GM19035 (cell line): Measurements from ENCODE around the gene CREBRF.
A peak's percentile ranks its signal among the peaks of the same experiment; 100 is the strongest.
"Not testable (repeated sequence)": the region's sequence is repeated elsewhere in the genome, so short reads cannot be mapped to it uniquely, and the experiment has no call there.

Source experiments
- ATAC-seq: cut with Tn5 transposase; IDR thresholded peaks from one replicate; pipeline ENCODE4 v1.9.1; 2021; ENCODE audit not compliant: unreplicated experiment

CREBRF gene

GRCh38 chr5:173033923-173034322, 22.2 kb upstream of the CREBRF start:
- no peak for ATAC-seq

GRCh38 chr5:173035904-173036707, 20.0 kb upstream of the CREBRF start:
- ATAC-seq = peak; percentile 48

DNA sequence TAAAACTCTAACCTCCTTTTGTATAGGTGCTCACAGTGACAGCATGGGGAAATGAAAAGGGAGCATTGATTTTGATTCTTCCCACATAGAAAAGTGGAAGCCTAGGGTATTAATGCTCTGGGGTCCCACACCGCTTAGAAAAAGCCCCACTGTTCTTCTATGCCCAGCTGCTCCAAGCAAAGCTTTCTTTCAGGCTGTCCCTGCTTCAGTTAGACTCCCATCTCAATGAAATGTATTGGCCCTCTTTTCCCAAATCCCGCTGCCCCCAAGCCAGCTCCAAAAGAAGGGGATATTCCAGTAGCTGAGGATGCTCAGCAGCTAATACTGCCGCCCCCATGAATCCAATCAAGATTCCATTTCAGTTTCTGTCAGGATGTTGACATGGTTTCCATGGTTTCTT, 17.0 kb upstream of the CREBRF start:
- ATAC-seq = no peak

GRCh38 chr5:173039964-173040363, 16.2 kb upstream of the CREBRF start:
- no peak for ATAC-seq

DNA sequence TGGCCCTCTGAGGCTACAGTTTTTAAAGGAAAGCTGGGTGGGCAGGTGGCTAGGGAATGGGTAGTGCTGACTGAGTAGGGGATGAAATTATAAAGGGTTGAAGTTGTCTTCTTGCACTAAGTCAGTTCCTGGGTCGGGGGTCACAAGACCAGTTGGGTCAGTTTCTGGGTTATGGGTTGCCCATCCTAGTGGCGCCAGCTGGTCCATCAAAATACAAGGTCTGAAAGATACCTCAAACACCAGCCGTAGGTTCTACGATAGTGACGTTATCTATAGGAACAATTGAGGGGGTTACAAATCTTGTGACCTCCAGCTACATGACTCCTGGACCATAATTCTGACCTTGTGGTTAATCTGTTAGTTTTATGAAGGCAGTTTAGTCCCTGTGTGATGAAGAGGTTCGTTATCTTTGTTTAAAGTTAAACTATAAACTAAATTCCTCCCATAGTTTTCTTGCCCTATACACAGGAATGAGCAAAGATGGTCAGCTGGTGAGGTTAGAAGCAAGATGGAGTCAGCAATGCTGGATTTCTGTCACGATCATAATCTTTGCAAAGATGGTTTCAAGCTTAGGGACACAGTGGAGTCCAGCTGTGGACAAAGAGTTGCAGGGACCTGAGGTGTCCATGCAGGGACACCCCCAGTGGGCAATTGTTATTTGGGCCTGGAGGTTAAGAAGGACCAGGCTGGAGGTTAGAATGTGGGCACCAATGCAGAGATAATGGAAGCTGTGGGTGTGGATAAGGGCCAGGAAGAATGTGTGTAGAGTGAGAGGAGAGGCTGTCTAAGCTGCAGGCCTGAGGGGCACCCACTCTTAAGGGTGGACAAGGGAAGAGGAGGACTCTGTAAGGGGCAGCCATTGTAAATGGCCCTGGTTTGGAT, 14.0 kb upstream of the CREBRF start:
- ATAC-seq = no peak

DNA sequence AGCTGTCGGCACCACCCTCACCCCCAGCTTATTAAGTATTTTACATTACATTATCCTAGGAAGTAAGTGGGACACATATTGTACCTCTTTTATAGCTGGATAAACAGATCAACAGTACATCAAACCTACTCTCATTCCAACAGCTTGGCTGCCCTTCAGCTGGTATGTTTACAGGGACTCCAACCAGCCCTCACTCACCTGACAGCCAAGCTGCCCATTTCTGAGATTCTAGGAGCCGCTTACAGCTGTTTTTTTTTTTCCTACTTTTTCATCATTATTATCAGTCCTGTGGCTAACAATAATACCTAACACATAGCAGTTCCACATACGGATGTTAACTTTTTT, 13.4 kb upstream of the CREBRF start:
- ATAC-seq = no peak

- no peak for ATAC-seq
Measured at GRCh38 chr5:173045474-173045873, 10.7 kb upstream of the CREBRF start.

- ATAC-seq = not testable (repeated sequence)
Measured at GRCh38 chr5:173047096-173047837, 8.9 kb upstream of the CREBRF start.

GRCh38 chr5:173047838-173048105, 8.4 kb upstream of the CREBRF start:
- no peak for ATAC-seq

DNA sequence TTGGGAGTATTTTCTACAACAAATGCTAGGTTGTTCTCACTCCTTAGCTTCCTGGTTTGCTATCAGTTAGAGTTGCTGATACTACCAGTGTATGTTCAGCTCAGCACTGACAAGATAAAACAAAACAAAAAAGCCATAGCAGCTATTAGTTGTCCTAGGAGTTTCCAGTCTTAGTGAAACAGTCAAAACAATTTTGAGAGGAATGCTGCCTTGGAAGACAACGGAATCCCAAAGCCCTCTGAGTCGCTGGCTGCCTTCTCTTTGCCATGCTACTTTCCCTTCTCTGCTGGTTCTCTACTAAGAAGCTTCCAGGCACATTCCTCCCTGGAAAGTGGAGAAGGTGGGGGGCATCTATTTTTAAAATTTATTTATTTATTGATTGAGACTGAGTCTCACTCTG, 5.4 kb upstream of the CREBRF start:
- ATAC-seq = no peak

DNA sequence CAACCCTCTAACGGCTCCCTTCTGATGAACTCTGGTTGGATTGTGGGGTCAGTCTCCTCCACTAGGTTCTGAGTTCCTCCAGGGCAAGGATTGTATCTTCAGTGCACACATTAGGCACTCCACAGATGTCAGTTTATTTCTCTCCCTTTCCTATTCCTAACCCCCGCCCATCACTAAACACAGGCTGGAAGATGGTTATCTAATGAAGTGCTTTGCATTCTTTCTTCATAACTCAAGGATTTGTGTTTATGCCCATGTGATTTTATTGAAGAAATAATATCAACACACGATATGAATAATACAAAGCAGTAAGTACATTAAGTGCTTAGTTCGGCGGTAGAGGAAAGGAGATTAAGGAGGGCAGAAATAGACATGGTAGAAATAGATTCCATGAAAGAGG, 4.4 kb upstream of the CREBRF start:
- no peak for ATAC-seq

DNA sequence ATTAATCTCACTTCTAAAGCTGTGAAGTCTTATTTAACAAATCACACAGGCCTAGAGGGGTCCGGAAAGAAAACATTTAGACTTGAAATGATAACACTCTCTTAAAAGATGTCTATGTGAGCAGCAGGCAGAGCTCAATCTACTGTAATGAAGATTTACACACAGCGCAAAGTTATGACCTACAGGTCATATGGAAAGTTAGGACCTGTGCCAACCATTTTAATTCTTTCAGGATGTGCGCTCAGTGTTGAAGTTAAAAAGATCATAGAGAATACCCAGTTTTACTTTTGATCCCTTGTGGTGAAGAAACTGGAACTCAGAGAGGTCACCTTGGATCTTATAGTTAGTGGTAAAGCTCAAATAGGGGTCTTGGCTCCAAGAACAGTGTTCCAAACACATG, 3.1 kb upstream of the CREBRF start:
- ATAC-seq = no peak

GRCh38 chr5:173055042-173055721, 970 bp upstream of the CREBRF start:
- no peak for ATAC-seq

DNA sequence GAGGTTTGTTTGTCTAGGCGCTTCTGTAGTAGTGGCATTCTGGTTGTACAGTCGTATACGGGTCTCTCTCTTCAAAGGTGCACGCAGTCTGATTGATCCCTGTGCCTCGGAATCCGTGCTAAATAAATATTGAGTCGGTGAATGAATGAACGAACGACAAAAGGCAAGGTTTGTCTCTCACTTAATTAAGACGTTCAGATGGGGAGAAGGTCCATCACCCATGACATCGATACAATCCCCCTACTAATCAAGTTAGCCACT, 500 bp upstream of the CREBRF start:
- peak; percentile 1 for ATAC-seq

DNA sequence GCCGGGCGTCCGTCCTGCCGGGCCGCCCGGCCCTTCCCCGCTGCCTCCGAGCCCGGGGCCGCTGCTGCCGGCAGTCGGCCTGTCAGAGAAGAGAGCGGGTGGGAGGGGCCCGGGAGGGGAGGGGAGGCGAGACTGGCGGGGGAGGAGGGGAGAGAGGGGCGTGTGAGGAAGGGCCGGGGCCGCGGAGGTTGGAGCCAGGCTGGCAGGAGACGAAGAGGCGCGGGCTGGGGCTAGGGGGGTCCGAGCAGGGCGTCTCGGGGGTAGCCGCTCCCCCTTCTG, 570 bp downstream of the CREBRF start:
- peak; percentile 34 for ATAC-seq

DNA sequence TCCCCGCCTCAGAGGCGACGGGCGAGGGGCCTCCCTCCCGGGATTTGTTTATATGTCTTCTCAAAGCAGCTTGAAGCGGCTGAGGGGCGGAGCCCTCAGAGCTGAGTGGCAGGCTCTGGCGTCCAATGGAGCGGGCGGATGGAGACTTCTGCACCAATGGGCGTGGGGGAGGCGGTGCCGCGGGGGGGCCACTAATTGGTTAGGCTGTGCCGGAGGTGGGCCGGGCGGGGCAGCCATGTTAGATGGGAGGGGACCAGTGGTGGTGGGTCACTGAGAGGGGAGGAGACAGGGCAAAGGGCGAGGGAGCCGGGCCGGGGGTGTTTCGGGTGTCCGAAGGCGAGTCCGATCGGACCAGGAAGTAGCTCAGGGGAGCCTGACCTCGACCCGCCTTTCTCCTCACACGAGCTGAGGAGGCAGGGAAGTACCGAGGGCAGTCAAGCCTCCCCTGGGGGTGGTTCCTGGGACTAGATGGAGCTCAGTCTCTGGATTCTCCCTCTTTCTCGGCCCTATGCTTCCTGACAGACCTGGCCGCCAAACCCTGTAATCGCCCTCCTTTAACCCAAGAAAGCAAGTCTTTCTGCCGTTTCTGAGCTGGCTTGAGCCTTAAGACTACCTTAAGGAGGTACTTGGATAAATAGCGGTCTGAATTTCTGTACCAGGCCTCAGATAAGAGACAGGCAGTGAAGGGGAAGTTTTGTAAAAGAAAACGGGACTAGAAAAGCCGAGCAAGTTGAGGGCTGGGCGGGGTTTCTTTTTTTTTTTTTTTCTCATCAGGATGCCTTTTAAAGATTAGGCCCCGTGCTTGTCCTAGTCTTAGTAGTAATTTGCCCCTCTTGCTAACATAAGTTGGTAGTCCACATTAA, 1.1 kb downstream of the CREBRF start:
- peak; percentile 74 for ATAC-seq

DNA sequence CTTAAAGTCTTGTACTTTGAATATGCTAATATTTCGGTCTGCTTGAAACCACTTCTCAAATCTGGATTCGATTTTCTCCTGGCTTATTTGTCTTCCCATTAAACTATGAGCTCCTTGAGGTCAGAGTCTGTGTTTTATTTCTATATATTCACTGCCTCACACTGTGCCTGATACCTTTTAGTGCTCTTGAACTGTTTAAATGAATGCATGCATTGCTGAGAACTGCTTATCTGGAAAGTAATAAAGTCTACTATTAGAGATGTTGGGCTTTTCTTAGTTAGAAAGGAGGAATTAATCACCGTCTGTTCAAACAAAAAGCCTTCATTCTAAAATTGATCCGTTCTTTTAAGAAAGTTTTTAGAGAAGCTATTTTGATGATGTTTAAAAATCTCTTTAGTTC, 6.0 kb downstream of the CREBRF start:
- no peak for ATAC-seq

GRCh38 chr5:173065155-173065554, 9.0 kb downstream of the CREBRF start:
- ATAC-seq = no peak

DNA sequence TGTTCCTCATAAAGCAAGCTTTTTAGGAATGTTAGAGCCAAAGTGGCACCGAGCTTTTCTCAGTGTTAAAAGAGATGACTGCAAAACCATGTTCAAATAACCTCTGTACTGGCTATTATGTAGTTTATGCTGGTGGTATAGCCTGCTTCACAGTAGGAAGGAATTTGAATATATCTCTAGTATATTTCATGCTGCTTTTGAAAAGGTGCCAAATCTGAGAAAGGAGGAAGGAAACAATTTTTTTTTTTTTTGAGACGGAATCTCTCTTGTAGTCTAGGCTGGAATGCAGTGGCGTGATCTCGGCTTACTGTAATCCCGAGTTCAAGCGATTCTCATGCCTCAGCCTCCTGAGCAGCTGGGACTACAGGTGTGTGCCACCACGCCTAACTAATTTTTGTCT, 13.5 kb downstream of the CREBRF start:
- ATAC-seq = no peak

DNA sequence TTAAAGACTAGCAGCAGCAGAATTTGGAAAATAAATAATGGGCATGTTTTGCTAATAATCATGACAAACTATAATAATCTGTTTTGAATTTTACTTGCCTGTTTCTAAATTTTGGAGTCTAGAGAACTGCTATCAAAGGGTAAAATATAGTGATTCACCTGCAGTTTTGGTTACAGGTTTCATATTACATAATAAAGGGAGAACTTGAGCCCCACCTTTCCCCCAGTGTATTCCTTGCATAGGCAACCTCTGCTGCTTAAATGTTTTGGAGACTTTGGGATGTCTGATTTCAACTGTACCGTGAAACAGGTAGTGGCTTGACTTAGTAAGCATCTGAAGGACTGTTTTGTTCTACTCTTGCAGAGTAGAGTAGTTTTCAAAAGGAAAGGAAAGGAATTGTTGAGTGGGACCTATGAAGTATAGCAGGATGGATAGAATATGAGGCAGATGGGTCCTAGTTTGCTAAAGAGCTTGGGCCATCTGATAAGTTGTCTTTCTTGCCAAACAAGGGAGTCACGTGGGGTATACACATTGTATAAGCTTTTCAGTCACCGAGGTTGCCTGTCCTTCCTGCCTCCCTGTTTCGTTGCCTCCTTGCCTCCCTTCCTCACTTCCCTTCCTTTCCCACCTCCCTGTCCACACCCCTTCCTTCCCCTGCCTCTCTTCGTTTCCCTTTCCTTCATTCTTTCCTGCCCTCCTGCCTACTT, 19.1 kb downstream of the CREBRF start:
- ATAC-seq = no peak
